Stimulated activated naive CD4-positive, alpha-beta T cell treated with Interleukin-2 at 50 U/mL for 16 hours (primary cell): ENCODE results near the gene UBE2K.
"Not testable (repeated sequence)": the region's sequence is repeated elsewhere in the genome, so short reads cannot be mapped to it uniquely, and the experiment has no call there.

Experiments used
- DNase-seq: peaks from one replicate; lab custom pipeline; 2025; lab: John Stamatoyannopoulos, UW

UBE2K gene

GRCh38 chr4:39697740-39698423 is at the start of gene UBE2K:
Gene UBE2K (plus strand): TSS chr4:39698136. CDS start chr4:39698328, 192 bp downstream.
- DNase-seq, result peak; percentile 83

- DNase-seq, result no peak
These were observed 49.7 kb upstream of the UBE2K start for GRCh38 chr4:39648213-39648612.

GRCh38 chr4:39648827-39649558 is 48.9 kb upstream of the UBE2K start:
- DNase-seq, result no peak

- DNase-seq, result no peak
These were observed 48.2 kb upstream of the UBE2K start for GRCh38 chr4:39649639-39650265.

- DNase-seq, result not testable (repeated sequence)
These were observed 46.4 kb upstream of the UBE2K start for GRCh38 chr4:39651586-39651985.

- DNase-seq, result no peak
These were observed 42.7 kb upstream of the UBE2K start for GRCh38 chr4:39655211-39655610.

GRCh38 chr4:39655876-39656275 is 42.1 kb upstream of the UBE2K start:
- no peak for DNase-seq

- not testable (repeated sequence) for DNase-seq
These were observed 41.3 kb upstream of the UBE2K start for GRCh38 chr4:39656638-39657037.

- no peak for DNase-seq
These were observed 40.5 kb upstream of the UBE2K start for GRCh38 chr4:39657465-39657864.

GRCh38 chr4:39658756-39659155 is 39.2 kb upstream of the UBE2K start:
- no peak for DNase-seq

- no peak for DNase-seq
These were observed 37.9 kb upstream of the UBE2K start for GRCh38 chr4:39660045-39660444.

GRCh38 chr4:39660757-39661156 is 37.2 kb upstream of the UBE2K start:
- DNase-seq, result no peak

GRCh38 chr4:39662683-39663082 is 35.3 kb upstream of the UBE2K start:
- no peak for DNase-seq

- no peak for DNase-seq
These were observed 32.9 kb upstream of the UBE2K start for GRCh38 chr4:39664828-39665731.

GRCh38 chr4:39667706-39668105 is 30.2 kb upstream of the UBE2K start:
- DNase-seq, result no peak

GRCh38 chr4:39668887-39669286 is 29.0 kb upstream of the UBE2K start:
- no peak for DNase-seq

- not testable (repeated sequence) for DNase-seq
These were observed 27.6 kb upstream of the UBE2K start for GRCh38 chr4:39670296-39670695.

- DNase-seq, result not testable (repeated sequence)
These were observed 22.3 kb upstream of the UBE2K start for GRCh38 chr4:39675681-39676080.

GRCh38 chr4:39681003-39681402 is 16.9 kb upstream of the UBE2K start:
- DNase-seq, result not testable (repeated sequence)

GRCh38 chr4:39682138-39682537 is 15.8 kb upstream of the UBE2K start:
- DNase-seq, result no peak

GRCh38 chr4:39685990-39686389 is 11.9 kb upstream of the UBE2K start:
- no peak for DNase-seq

- DNase-seq, result no peak
These were observed 10.9 kb upstream of the UBE2K start for GRCh38 chr4:39687014-39687413.
